GM18508 (cell line): Measurements from ENCODE around the gene C10orf62.

Source experiments
- ATAC-seq: cut with Tn5 transposase; IDR thresholded peaks from one replicate; pipeline ENCODE4 v1.9.1; 2021; ENCODE audit warnings: moderate number of reproducible peaks; ENCODE audit not compliant: insufficient read depth, unreplicated experiment

The C10orf62 gene

GRCh38 chr10:97584060-97584797, 5.3 kb upstream of the C10orf62 start, which contains the start of gene HOGA1:
Gene HOGA1, plus strand, starts transcription at chr10:97584389. Its CDS starts 315 bp downstream, at chr10:97584704.
- peak; percentile 56 for ATAC-seq

- ATAC-seq, result no peak
Observed at GRCh38 chr10:97584798-97585438, 4.6 kb upstream of the C10orf62 start.

DNA sequence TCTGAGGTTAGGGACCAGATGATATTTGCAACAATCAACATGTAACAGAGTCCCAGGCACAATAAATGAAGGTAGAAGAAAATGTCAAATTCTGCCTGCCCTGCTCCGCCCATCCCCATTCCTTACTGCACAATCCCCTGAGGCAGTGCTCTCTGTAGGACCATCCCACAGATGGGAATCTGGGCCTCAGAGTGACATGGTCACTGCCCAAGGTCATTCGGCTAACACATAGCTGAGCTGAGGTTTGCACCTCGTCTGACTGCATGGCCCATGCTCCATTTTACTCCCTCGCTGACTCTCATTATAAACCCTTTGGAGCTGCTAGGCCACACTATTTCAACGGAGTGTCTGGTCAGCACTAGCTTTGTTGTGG, 4.1 kb upstream of the C10orf62 start:
- ATAC-seq, result no peak

- no peak for ATAC-seq
Observed at GRCh38 chr10:97587183-97587582, 2.3 kb upstream of the C10orf62 start.

GRCh38 chr10:97590082-97590747, 694 bp downstream of the C10orf62 start:
- no peak for ATAC-seq

GRCh38 chr10:97590748-97591495, 1.4 kb downstream of the C10orf62 start:
- ATAC-seq, result no peak

DNA sequence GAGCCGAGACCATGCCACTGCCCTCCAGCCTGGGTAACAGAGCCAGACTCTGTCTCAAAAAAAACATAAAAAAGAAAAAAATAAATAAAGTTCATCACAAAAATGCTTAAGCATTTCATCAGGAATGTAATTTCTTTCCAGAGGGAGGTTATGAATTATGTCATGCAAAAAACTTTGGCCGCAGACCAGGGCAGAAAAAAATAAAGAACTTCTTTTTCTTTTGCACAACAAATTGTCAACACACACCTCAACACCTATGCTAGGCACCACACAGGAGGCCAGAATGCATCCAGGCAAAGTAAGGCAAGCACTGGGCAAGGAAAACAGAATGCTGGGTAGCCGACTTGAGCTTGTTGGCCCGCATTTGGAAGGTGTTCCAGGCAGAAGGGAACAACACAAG, 3.9 kb downstream of the C10orf62 start:
- no peak for ATAC-seq

DNA sequence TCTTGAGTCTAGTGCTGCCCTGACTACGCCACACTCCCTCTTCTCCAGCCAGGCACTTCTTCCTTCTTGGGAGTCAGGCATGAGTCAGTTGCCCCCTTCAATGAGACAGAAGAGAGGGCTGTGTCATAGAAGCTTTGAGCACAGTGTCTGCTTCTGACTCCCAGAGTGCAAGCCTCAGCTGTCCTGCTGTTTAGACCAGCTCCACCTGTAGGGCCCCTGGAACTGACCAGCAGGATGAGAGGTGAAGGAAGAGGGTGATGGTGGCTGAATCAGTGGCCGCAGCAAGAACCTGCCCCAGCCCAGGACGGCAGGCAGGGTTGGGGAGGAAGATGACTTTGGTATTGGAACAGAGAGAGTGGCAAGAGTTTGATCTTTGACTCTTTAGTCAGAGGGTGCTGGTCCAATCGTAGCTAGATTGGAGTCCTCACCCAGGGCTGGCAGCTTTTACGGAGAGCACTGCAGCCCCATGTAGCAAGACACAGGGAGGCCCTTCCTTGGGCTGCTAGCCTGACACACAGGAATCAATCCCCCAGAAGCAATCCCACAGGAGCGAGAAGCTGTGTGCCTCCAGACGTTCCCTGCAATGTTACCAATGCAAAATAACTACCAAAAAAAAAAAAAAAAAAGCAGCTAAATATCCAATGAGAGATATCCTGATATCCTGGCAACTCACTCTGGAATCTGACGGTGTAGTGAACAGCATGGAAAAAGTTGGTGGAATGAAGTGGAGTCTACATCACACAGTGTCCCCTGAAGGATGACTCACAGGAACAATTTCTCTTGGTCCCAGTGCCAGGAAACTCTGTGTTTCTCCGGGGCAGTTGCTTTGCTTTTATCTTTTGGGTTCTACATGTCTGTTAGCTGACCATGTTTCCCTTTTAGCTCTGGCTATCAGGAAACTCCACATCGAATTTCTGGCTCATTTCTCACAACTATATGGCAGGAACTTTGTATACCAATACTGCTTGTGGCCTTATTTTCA, 6.9 kb downstream of the C10orf62 start:
- no peak for ATAC-seq

DNA sequence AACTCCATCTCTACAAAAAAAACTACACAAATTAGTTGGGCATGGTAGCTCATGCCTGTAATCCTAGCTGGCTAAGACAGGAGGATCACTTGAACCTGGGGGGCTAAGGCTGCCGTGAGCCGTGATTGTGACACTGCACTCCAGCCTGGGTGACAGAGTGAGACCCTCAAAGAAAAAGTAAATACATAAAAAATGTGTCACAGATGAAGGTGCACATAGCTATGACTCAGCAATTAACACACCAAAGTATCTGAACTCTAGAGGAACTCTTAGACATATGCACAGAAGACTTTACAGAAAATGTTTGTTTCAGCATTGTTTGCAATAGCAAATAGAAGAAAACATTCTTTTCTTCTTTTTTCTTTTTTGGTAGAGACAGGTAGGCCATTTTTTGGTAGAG, 8.3 kb downstream of the C10orf62 start:
- no peak for ATAC-seq

- ATAC-seq, result no peak
Observed at GRCh38 chr10:97598407-97599271, 9.1 kb downstream of the C10orf62 start.

GRCh38 chr10:97599272-97599619, 9.7 kb downstream of the C10orf62 start:
- no peak for ATAC-seq

DNA sequence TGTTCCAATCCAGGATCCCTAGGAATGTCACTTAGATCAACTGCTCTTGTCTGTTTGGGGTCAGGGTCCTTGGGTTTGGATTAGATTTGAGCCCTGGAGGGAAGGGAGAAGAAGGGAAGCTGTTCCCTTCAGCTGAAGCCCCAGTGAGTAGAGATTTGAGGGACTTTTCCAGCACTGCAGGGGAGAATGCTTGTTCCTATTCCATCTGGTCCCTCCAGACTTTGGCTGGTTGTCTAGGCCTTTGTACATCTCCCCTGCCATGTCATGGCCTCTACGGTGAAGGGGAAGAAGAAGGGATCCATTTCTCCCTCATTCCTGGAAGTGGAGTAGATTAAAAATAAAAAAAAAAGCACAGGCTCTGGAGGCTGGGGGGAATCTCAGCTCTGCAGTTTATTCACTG, 11.1 kb downstream of the C10orf62 start:
- no peak for ATAC-seq

DNA sequence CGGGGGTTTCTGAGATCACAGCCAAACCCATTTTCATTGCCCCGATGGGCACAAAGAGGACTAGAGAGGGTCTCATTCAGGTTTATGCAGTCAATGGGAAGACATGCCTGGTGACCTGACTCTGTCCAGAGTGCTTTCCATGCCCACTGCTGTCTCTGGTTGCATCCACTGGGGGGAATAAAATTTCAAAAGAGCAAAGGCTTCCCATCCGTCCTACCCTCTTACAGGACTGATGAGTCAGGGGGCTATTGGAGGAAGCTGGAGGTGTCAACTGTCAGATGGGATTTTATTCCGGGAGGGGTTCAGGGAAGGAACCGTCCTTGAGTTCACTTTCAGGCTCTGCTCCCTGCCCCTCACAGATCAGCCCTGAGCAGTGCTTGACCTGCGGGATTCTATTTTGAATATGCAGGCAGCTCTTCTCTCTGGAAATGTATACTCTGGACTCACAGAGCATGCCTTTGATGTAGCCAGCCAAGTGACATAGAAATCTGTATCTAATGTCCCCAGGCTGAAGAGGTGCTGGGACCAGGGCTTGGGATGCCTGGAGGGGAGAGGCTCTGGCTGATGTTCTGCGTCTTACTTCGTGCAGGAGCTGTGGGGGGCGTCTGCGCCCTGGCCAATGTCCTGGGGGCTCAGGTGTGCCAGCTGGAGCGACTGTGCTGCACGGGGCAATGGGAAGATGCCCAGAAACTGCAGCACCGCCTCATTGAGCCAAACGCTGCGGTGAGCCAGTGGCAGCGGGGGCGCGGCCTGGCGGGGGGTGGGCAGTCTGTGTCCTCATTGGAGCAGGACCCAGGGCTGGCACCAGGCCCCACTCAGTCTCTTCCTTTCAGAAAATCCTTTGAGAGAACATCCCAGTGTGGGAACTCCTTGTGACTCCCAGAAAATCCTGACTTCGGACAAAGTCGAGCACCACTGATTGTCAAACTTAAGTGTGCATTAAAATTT, 12.0 kb downstream of the C10orf62 start:
- ATAC-seq, result no peak

DNA sequence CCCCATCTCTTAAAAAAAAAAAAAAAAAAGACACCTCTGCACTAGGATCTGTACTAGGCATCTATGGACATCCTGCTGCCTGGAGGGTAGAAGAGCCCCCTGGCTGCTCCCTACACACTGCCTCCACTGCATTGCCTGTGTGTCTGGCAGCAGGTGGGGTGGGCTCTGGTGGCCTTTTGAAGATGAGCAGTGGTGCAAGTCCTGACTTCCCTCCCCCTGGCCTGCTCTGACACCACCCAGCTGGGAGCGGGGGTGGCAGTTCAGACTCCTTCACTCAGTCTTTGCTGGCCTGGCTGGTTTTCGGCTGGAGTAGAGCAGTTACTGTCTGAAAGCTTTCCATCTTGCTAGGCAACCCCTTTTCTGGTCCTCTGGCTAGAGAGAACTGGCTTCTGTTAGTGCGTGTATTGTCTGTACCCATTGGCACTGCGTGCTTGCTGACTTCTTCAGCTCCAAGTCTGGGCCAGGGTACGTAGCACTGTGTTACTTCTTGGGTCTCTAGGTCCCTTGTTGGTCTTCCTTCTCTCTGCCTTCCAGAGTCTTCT, 17.6 kb downstream of the C10orf62 start:
- ATAC-seq, result no peak

- no peak for ATAC-seq
Observed at GRCh38 chr10:97608991-97609561, 19.6 kb downstream of the C10orf62 start.

GRCh38 chr10:97611473-97611872, 22.0 kb downstream of the C10orf62 start:
- no peak for ATAC-seq

- ATAC-seq, result no peak
Observed at GRCh38 chr10:97612386-97612785, 22.9 kb downstream of the C10orf62 start.
